Stimulated activated CD4-positive, alpha-beta T cell treated with anti-CD3 and anti-CD28 coated beads, Interleukin-2, amount 100 ng/mL, for 48 hours (primary cell): ENCODE results near the gene GRK5.

Experiments used
- DNase-seq, 2 donors: peaks; one replicate each; pipeline ENCODE4 v3.0.0-alpha.2; 2020

GRK5 gene

DNA sequence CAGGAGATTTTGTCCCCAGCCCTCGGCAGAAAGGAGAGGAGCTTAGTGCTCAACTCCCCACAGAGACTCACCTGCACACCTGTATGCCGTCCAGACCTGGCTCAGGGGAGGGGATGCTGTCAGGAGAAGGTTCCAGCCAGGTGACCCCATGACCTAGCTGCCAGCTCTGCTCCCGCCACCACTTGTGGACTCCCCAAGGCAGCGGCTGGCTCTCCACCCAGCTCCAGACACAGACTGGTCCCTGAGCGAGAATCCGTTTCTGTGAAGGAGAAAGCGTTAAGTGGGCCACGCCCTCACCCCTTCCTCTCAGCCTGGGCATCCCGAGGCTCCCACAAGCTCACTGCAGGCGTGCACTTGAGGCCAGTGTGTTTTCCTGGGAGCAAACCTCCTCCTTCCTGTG, 258.7 kb downstream of the GRK5 start:
- no peak for DNase-seq

- peak in 1 of 2 donors; percentile 18 for DNase-seq
Measured at GRCh38 chr10:119466655-119467054, 259.3 kb downstream of the GRK5 start.

DNA sequence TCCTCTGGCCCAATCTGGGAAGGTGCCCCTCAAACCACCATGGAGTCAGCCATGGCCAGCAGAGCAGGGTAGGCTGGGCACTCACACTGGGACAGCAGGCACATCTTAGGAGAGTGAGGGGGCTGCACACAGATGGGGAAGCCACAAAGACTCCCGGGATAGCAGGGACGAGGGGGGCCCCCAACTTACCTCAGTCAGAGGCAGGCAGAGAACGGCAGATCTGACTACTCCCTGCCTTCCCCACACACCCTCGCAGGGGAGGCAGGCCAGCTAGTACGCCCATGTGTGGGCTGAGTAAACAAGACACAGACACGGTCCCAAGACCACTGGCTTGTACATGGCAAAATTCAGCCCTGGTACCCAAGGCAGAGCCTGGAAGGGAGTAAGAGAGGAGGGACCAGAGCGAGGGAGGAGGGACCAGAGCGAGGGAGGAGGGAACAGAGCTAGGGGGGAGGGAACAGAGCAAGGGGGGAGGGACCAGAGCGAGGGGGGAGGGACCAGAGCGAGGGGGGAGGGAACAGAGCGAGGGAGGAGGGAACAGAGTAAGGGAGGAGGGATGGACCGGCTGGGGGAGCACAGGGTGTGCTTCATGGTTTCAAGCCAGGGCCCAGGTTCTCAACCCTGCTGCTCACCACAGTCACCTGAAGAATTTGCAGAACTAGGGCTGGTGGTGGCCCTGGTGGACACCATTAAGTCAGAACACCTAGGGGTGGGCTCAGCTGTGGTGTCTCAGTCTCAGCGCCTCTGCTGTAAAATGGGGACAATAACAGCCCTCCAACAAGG, 261.4 kb downstream of the GRK5 start:
- no peak for DNase-seq

DNA sequence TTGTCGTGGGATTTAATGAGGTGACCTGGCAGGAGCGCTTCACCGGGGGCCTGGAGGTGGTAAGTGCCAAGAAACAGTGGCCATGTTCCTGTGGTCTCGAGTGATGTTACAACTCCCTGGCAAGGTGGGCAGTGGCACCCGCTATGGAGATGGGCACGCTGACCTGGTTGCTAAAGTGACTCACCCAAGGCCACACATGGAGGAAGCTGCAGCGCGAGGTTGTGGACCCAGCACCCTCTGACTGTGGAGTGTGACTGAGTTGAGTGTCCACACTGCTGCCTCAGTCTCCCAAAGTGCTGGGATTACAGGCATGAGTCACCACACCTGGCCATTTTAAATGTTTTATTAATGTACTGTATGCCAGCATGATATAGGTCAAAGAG, 261.9 kb downstream of the GRK5 start:
- DNase-seq = no peak

GRCh38 chr10:119469846-119470245, 262.5 kb downstream of the GRK5 start:
- DNase-seq = no peak

DNA sequence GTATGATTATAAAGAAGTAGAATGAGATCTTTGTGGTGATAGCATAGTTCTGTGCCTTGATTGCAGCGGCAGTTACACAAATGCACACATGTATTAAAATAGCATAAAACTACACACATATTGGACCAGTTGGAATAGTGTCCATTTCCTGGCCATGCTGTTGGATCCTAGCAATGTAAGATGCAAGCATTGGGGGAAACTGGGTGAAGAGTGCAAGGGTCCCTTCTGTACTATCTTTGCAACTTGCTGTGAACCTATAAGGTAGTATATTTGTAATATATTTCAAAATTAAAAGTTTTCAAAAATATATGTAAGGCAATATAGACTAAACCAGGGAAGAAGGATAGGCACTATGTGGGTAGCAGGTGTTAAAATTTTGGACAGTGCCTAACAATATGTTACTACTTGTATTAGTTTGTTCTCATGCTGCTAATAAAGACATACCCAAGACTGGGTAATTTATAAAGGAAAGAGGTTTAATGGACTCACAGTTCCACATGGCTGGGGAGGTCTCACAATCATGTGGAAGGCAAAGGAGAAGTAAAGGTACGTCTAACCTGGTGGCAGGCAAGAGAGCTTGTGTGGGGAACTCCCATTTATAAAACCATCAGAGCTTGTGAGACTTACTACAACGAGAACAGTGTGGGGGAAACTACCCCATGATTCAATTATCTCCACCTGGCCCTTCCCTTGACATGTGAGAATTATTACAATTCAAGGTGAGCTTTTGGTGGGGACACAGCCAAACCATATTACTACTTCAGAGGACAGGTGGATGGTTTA, 263.7 kb downstream of the GRK5 start:
- no peak for DNase-seq

DNA sequence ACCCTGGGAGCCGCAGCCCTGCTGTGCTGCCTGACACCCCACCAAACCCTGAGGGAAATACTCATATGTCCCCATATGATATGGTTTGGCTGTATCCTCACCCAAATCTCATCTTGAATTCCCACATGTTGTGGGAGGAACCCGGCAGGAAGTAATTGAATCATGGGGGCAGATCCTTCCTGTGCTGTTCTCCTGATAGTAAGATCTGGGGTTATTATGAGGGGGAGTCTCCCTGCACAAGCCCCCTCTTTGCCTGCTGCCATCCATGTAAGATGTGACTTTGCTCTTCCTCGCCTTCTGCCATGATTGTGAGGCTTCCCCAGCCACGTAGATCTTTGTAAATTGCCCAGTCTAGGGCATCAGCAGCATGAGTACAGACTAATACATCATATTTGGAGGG, 266.4 kb downstream of the GRK5 start:
- no peak for DNase-seq

DNA sequence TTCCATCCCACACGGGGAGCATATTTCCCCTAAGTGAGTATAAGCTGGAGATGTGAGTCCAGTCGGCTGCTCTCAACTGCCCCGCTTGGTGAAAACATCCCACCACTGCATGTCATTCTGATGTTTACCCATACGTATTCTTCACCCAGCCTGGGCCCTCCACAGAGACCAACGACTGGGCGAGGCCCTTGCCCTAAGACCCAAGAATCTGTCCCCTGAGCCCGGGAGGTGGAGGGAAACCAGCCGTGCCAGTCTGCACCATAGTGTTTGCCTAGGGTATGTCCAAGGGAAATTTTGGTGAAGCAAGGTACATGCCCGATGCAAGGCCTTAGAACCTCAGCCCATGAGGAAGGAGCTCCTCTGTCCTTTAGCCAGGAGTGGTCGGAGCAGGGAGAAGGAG, 267.2 kb downstream of the GRK5 start:
- DNase-seq = no peak

DNA sequence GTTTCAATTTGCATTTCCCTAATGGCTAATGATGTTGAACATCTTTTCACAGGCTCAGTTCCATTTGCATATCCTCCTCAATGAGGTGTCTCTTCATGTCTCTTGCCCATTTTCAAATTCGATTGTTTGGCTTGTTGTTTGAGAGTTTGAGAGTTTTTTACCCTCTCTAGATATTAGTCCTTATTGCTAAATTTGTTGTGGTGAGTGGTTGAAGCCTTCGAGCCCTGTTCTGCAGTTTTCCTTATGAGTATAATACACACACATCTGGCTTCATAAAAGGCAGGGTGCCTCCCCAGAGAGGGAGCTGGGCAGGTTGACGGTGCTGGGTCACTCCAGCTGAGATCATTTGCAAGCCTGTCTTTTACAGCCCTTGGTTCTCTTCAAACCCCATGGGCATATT, 270.1 kb downstream of the GRK5 start:
- DNase-seq = no peak

GRCh38 chr10:119478111-119478802, 270.9 kb downstream of the GRK5 start:
- DNase-seq = no peak

DNA sequence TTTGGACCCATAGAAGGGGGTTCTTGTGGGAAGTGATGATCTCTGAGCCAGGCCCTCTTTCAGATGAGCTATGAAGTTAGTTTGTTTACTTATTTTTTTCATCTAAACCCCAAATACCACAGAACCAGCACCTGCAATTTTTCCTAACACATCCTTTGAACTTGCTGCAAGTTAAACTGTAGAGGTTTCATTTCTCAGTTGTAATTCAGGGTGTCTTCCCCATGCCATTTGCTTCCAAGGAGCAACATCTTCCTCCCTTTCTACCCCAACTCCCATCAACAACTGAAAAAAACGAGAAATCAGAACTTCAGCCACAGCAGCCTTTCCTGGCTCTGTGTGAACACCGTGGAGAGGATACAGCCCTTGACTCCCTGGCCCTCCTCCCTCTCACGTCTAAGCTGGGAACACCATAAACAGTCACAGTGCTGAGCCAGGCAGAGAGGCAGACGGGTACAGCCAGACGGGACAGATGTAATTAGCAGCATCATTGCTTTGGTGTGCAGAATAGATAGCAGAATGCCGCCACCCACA, 271.5 kb downstream of the GRK5 start:
- DNase-seq = no peak

GRCh38 chr10:119479532-119479931, 272.2 kb downstream of the GRK5 start:
- DNase-seq = no peak

DNA sequence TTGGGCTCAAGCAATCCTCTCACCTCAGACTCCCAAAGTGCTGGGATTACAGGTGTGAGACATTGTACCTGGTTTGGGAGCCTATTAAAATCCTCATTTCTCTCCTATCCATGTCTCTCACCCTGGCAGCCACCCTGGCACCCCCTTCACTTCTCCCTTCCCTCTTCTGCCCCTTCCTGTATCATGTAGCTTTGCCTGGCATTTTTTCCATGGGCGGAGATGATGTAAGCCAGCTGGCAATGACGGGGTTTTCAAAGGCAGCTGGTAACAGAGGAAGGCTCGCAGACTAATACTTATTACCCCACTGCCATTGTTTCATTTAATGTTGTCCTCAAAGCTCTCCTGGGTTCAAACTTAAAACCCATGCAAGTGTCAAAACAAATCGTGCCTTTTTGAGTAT, 273.3 kb downstream of the GRK5 start:
- DNase-seq = no peak

DNA sequence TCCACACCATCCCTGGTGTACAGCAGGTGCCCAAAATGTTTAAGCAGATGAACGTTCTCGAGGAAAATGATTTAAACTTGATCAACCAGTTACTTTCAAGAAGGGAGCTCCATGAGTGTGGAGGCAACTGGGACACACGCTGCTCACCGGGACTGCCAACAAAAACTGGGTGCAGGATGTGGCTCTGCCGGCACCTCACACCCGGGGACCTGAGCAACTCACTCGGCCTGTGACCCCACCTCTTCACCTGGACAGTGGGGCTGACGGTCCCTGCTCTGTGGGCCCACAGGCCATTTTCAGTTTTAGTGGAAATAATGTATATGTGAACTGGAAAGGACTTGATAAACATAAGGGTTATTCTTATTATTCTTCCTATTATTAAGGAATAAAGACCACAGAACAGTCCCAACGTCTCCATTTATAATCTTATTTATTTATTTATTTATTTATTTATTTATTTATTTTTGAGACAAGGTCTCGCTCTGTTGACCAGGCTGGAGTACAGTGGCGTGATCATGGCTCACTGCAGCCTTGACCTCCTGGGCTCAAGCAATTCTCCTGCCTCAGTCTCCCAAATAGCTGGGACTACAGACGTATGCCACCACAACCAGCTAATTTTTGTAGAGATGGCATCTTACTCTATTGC, 274.5 kb downstream of the GRK5 start:
- no peak for DNase-seq

DNA sequence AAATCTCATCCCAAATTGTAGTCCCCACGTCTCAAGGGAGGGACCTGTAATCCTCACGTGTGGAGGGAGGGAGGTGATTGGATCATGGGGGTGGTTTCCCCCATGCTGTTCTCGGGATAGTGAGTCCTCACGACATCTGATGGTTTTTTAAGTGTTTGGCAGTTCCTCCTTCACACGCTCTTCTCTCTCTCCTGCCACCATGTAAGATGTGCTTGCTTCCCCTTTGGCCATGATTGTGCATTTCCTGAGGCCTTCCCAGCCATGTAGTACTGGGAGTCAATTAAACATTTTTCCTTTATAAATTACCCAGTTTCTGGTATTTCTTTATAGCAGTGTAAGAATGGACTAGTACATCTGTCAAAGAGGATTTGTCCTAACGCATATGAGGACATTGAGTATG, 275.6 kb downstream of the GRK5 start:
- DNase-seq = no peak

- no peak for DNase-seq
Measured at GRCh38 chr10:119483839-119484238, 276.5 kb downstream of the GRK5 start.

DNA sequence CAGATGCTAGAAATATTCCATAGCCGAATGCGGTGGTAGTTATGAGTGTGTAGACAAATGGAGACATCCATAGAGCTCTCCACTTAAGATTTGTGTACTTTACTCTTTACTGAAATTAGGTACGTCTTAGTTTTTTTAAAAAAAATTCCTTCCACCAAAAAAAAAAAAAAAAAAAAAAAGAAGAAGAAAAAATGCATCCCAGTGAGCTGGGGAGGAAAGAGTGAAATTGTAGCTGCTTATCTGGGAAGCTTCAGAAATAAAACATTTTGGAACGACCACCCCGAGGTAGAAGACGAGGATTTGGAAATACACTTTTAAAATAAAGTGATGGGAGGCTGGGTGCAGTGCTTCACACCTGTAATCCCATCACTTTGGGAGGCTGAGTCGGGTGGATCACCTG, 281.3 kb downstream of the GRK5 start:
- no peak for DNase-seq

- no peak for DNase-seq
Measured at GRCh38 chr10:119489991-119490326, 282.6 kb downstream of the GRK5 start.

GRCh38 chr10:119491966-119492757, 284.8 kb downstream of the GRK5 start:
- DNase-seq = no peak

DNA sequence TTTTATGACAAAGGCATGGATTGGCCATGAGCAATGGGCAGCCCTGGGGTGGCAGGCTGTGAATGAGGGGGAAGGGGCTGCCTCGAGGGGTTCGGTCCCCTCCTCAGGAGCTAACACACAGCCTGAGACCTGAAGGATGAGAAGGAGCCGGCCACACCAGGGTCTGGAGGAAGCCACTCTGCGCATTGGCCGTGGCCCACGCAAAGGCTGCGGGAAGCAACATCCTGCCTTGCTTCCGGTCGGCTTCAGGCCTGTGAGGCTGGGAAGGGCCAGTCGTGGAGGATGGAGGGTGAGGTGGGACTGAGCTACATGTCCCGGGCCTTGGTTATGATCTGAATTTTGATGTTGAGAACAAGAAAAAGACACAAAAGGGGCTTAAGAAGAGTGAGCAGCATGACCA, 285.8 kb downstream of the GRK5 start:
- no peak for DNase-seq

- no peak for DNase-seq
Measured at GRCh38 chr10:119494236-119495020, 287.1 kb downstream of the GRK5 start.
